ENCODE data around the gene ADD2. TPM values are rescaled to one million over a fixed set of nuclear protein-coding genes. Genes with fewer than 3 reads are reported as not detected.

ADD2 gene
- total and polyA plus RNA-seq, 2 donors (not counting 1 experiment from before 2014, with no cell fraction given) = 15.9 to 21.7 TPM

DNA sequence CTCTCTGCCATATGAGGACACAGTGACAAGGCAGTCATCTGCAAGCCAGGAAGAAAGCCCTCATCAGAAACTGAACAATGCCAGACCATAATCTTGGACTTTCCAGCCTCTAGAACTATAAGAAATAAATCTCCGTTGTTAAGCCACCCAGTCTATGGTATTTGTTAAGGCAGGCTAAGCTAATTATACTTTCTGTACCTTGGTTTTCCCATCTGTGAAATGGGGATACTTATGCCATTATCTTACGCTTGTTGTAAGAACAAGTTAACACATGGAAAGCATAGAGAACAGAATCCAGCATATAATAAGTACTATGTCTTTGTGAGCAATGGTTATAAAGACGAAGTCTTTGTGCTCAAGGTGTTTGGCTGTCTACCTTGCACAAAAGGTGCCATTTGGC lies 8.3 kb upstream of the ADD2 start:
- Histone ChIP-seq H3K4me2 (replicated peaks; ENCODE audit: low read depth, low read length, poor library complexity, severe bottlenecking) (no peak overlapping the region), H4K20me1 (ENCODE audit: control insufficient read depth, insufficient read depth, low read length, poor library complexity, severe bottlenecking) (no peaks in the 10 kb centered on the region), H3K9ac (ENCODE audit: low read length) (no peak overlapping the region), H3K27ac (ENCODE audit: low read length in 2 of 2) (no peak overlapping the region), H3K9me3 (ENCODE audit: control extremely low read depth in 1 of 3, control insufficient read depth in 2 of 3, insufficient read depth in 1 of 3, low read length in 2 of 3) (peaks cover 0 to 6% (median 3%) of the 10 kb centered on the region in 3 donors), H3K79me2 (ENCODE audit: control insufficient read depth, insufficient read depth, low read length) (no peaks in the 10 kb centered on the region), H2AFZ (ENCODE audit: insufficient read depth, low read depth, low read length, poor library complexity, severe bottlenecking) (no peak overlapping the region), H3K27me3 (replicated peaks in 1 of 4; ENCODE audit: control extremely low read depth in 1 of 4, control insufficient read depth in 3 of 4, insufficient read depth in 4 of 4, low read length in 3 of 4) (peaks cover 0 to 43% (median 23%) of the 10 kb centered on the region in 4 experiments), H3K4me1 (ENCODE audit: control insufficient read depth in 2 of 2, insufficient read depth in 2 of 2, low read length in 2 of 2) (no peaks in the 10 kb centered on the region), H3K36me3 (replicated peaks in 1 of 2; ENCODE audit: control extremely low read depth in 1 of 2, control insufficient read depth in 1 of 2, extremely low read depth in 1 of 2, insufficient read depth in 2 of 2, low read length in 1 of 2) (no peaks in the 10 kb centered on the region), H3K4me3 (ENCODE audit: control extremely low read depth in 1 of 5, extremely low read depth in 1 of 5, insufficient read depth in 1 of 5, low read depth in 2 of 5, low read length in 4 of 5) (no peak overlapping the region)
- DNase-seq (no peak), ATAC-seq (ENCODE audit: low read depth) (no peak)
- ChIA-PET CTCF (interaction anchor here (1.5 to 1.6 kb wide), 2 partner anchors 13 to 472 kb away, joined by 4 read pairs; no protein-coding TSS in a partner anchor), POLR2A (no interaction called here)
- peaks cover 65% of the 10 kb centered on the region for H3K27me3 Mint-ChIP-seq
- no peak overlapping the region for H3K4me3 Mint-ChIP-seq
- no peak overlapping the region for H3K27ac Mint-ChIP-seq
- intact Hi-C loops (cut with micrococcal nuclease) = no loop called here
- H3K4me1 Mint-ChIP-seq = no peaks in the 10 kb centered on the region
- no CpG with 5 or more reads among the region's 3 CpGs for whole genome bisulfite sequencing (ENCODE audit: insufficient coverage)
- TF ChIP-seq EZH2 (IDR thresholded peaks at IDR 0.05; ENCODE audit: borderline replicate concordance, insufficient read depth, low read depth, low read length, poor library complexity, severe bottlenecking) = no peak
- TF ChIP-seq, protein P1, sequence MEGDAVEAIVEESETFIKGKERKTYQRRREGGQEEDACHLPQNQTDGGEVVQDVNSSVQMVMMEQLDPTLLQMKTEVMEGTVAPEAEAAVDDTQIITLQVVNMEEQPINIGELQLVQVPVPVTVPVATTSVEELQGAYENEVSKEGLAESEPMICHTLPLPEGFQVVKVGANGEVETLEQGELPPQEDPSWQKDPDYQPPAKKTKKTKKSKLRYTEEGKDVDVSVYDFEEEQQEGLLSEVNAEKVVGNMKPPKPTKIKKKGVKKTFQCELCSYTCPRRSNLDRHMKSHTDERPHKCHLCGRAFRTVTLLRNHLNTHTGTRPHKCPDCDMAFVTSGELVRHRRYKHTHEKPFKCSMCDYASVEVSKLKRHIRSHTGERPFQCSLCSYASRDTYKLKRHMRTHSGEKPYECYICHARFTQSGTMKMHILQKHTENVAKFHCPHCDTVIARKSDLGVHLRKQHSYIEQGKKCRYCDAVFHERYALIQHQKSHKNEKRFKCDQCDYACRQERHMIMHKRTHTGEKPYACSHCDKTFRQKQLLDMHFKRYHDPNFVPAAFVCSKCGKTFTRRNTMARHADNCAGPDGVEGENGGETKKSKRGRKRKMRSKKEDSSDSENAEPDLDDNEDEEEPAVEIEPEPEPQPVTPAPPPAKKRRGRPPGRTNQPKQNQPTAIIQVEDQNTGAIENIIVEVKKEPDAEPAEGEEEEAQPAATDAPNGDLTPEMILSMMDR (IDR thresholded peaks at IDR 0.05) = no peak
- H3K9me3 Mint-ChIP-seq (ENCODE audit: insufficient read depth) = peaks cover 9% of the 10 kb centered on the region

DNA sequence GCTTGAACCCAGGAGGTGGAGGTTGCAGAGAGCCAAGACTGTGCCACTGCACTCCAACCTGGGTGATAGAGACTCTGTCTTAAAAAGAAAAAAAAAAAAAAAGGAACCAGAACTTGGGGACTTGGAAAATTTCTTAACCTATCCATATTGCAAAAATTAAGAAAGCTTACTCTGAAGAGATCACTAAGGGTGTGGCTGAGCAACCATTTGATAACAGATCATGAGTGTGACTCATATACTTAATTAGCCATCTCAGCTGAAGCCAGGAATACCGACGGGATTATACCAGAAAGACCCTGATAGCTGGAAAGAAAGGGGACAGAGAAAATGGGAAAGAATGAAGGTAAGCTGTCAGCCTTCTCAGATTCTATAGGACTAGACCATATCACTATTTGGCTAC lies 7.1 kb upstream of the ADD2 start:
- ChIA-PET CTCF (interaction anchor here (0.7 to 1.5 kb wide), 2 partner anchors 10 to 471 kb away, joined by 4 to 5 read pairs; no protein-coding TSS in a partner anchor), POLR2A (no interaction called here)
- H3K27me3 Mint-ChIP-seq = peaks cover 55% of the 10 kb centered on the region
- no peak for ATAC-seq (ENCODE audit: low read depth)
- Histone ChIP-seq H3K4me2 (replicated peaks; ENCODE audit: low read depth, low read length, poor library complexity, severe bottlenecking) (no peak overlapping the region), H3K4me1 (ENCODE audit: control insufficient read depth in 2 of 2, insufficient read depth in 2 of 2, low read length in 2 of 2) (no peaks in the 10 kb centered on the region), H3K9ac (ENCODE audit: low read length) (no peak overlapping the region), H3K4me3 (ENCODE audit: control extremely low read depth in 1 of 5, extremely low read depth in 1 of 5, insufficient read depth in 1 of 5, low read depth in 2 of 5, low read length in 4 of 5) (no peak overlapping the region), H3K9me3 (ENCODE audit: control extremely low read depth in 1 of 3, control insufficient read depth in 2 of 3, insufficient read depth in 1 of 3, low read length in 2 of 3) (peaks cover 0 to 6% (median 3%) of the 10 kb centered on the region in 3 donors), H3K27ac (ENCODE audit: low read length in 2 of 2) (no peak overlapping the region), H3K36me3 (replicated peaks in 1 of 2; ENCODE audit: control extremely low read depth in 1 of 2, control insufficient read depth in 1 of 2, extremely low read depth in 1 of 2, insufficient read depth in 2 of 2, low read length in 1 of 2) (no peaks in the 10 kb centered on the region), H3K27me3 (replicated peaks in 1 of 4; ENCODE audit: control extremely low read depth in 1 of 4, control insufficient read depth in 3 of 4, insufficient read depth in 4 of 4, low read length in 3 of 4) (peaks cover 0 to 46% (median 23%) of the 10 kb centered on the region in 4 experiments), H4K20me1 (ENCODE audit: control insufficient read depth, insufficient read depth, low read length, poor library complexity, severe bottlenecking) (no peaks in the 10 kb centered on the region), H3K79me2 (ENCODE audit: control insufficient read depth, insufficient read depth, low read length) (no peaks in the 10 kb centered on the region), H2AFZ (ENCODE audit: insufficient read depth, low read depth, low read length, poor library complexity, severe bottlenecking) (no peak overlapping the region)
- peaks cover 9% of the 10 kb centered on the region for H3K9me3 Mint-ChIP-seq (ENCODE audit: insufficient read depth)
- WGBS (ENCODE audit: insufficient coverage) = no CpG with 5 or more reads among the region's 2 CpGs
- no peaks in the 10 kb centered on the region for H3K4me1 Mint-ChIP-seq
- TF ChIP-seq, protein P1 (IDR thresholded peaks at IDR 0.05) = no peak
- no peak for TF ChIP-seq EZH2 (IDR thresholded peaks at IDR 0.05; ENCODE audit: borderline replicate concordance, insufficient read depth, low read depth, low read length, poor library complexity, severe bottlenecking)
- no peak overlapping the region for H3K27ac Mint-ChIP-seq
- no peak overlapping the region for H3K4me3 Mint-ChIP-seq
- intact Hi-C loops (cut with micrococcal nuclease) = no loop called here
- no peak for DNase-seq

All from B cell (primary cell).